GM10248 (cell line): Measurements from ENCODE around the gene WDR82.
A peak's percentile ranks its signal among the peaks of the same experiment; 100 is the strongest.

Experiments used
- CTCF ChIA-PET: fragments of 300-600 bp; sonication (Branson Sonifier 250); formaldehyde crosslinking; extraction: SDS; loops from one replicate; lab custom pipeline; 2021; ENCODE audit warnings: antibody characterized with exemption; lab: Yijun Ruan, JAX
- POLR2A ChIA-PET: fragments of 350-650 bp; sonication (Branson Sonifier 250); formaldehyde crosslinking; extraction: SDS; loops from one replicate; lab custom pipeline; 2020; ENCODE audit warnings: antibody characterized with exemption; lab: Yijun Ruan, JAX
- DNase-seq: peaks from one replicate; pipeline ENCODE4 v3.0.0; 2012; ENCODE audit errors: extremely low spot score
- CTCF ChIP-seq: IDR thresholded peaks from 2 replicates; pipeline ENCODE4 v1.5.1; 2012; ENCODE audit warnings: mild to moderate bottlenecking, low read depth; ENCODE audit errors: extremely low read depth, missing control alignments, control extremely low read depth

WDR82 gene

GRCh38 chr3:52234516-52235447, 43.7 kb downstream of the WDR82 start:
- no peak for DNase-seq
- ChIA-PET POLR2A (interaction anchor here (0.6 kb wide), 2 partner anchors 18 to 694 kb away, joined by 3 to 4 read pairs; no protein-coding TSS in a partner anchor), CTCF (interaction anchor here (0.7 to 5.9 kb wide), 13 partner anchors 9 to 213 kb away, joined by 3 to 50 read pairs (median 4); partner anchors contain the start of genes PPM1M, TLR9 and WDR82)
- TF ChIP-seq CTCF = no peak

- POLR2A ChIA-PET = interaction anchor here (0.7 kb wide), 1 partner anchor 155 kb away, joined by 12 read pairs; no protein-coding TSS in a partner anchor
- DNase-seq = no peak
- CTCF ChIA-PET = interaction anchor here (0.7 to 5.9 kb wide), 8 partner anchors 9 to 214 kb away, joined by 3 to 50 read pairs (median 10); partner anchors contain the start of genes PPM1M, TLR9 and WDR82
Observed at GRCh38 chr3:52233968-52234367, 44.5 kb downstream of the WDR82 start.

GRCh38 chr3:52233108-52233591, 45.3 kb downstream of the WDR82 start:
- CTCF ChIA-PET = interaction anchor here (2.5 to 5.4 kb wide), 6 partner anchors 10 to 106 kb away, joined by 10 to 98 read pairs (median 46); partner anchors contain the start of genes GLYCTK, PPM1M and WDR82
- DNase-seq = no peak
- POLR2A ChIA-PET = interaction anchor here (0.7 kb wide), 1 partner anchor 155 kb away, joined by 12 read pairs; no protein-coding TSS in a partner anchor
- no peak for TF ChIP-seq CTCF

More at GRCh38 chr3:52233968-52234367, 44.5 kb downstream of the WDR82 start:
- no peak for TF ChIP-seq CTCF

DNA sequence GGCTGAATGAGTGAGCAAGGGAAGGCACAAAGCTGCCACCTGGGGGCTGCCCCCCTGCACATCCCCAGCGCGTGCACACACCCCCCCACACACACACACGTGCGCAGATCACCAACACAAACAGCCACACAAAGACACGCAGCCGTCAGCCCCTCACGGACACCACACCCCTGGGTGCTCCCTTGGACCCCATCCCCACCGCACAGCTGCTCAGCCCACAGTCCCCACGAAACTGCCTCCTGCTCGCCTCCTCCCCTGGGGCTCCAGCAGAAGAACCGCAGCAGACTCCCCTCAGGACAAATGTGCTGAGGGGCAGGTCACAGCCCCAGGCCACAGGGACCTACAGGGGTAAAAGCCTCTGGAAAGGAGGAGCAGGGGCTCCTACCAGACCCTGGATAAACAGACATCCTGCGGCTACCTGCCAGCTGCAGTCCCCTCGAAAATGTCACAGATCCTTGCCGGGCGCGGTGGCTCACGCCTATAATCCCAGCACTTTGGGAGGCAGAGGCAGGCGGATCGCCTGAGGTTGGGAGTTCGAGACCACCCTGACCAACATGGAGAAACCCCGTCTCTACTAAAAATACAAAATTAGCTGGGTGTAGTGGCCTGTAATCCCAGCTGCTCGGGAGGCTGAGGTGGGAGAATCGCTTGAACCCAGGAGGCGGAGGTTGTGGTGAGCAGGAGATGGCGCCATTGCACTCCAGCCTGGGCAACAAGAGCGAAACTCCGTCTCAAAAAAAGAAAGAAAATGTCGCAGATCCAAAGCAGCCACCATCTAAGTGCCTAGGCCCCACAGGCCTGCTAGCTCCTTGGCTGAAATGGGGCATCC, 46.0 kb downstream of the WDR82 start:
- DNase-seq = no peak
- ChIA-PET CTCF (interaction anchor here (0.6 to 5.4 kb wide), 19 partner anchors 11 to 214 kb away, joined by 3 to 98 read pairs (median 9); partner anchors contain the start of genes GLYCTK, PPM1M, SEMA3G and WDR82), POLR2A (no interaction called here)
- no peak for TF ChIP-seq CTCF

DNA sequence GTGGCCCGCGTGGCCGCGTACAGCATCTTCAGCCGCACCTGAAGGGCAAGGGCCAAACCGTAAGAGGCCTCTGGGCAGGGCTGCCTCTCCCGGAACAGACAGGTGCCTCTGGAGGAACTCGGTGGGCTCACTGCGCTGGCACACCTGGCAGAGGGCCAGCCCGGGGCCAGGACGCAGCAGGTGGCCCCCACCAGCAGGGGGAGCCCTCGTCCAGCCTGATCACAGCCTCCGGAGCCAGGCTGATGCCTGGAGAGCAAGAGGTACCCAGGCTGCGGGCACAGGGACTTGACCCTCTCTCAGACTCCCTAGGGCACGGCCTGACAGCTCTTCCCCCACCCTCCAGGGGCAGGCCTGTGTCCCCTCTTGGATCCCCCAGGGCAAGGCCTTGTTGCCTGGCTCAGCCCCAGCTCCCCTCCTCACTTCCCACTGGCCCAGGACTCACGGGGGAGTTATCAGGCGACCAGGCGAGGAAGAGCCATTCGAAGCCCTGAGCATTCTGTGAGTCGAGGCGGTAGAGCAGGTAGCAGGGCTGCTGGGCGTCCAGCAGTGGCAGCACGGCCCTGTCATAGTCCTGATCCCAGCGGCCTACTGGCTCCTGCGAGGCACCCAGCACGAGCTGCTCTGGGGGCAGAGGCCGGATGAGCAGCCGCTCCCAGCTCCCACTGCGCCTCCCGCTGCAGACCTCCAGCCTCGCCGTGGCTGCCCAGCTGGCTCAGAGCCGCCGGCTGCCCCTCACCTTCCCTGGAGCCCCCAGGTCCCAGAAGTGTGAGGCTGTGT, 46.8 kb downstream of the WDR82 start:
- ChIA-PET CTCF (interaction anchor here (0.6 to 5.4 kb wide), 36 partner anchors 12 to 215 kb away, joined by 3 to 98 read pairs (median 5); partner anchors contain the start of genes DNAH1, GLYCTK, PPM1M and SEMA3G), POLR2A (no interaction called here)
- TF ChIP-seq CTCF = peak; percentile 96
- DNase-seq = peak; percentile 81
